ENCODE measurements around the gene LRRC9.
"Not testable (repeated sequence)": the region's sequence is repeated elsewhere in the genome, so short reads cannot be mapped to it uniquely, and the experiment has no call there.

LRRC9 gene

GRCh38 chr14:59944909-59945308 lies 25.0 kb downstream of the LRRC9 start:
- Histone ChIP-seq H3K9me3 (ENCODE audit: control insufficient read depth, insufficient read depth, low read length) (no peaks in the 10 kb centered on the region), H3K27ac (ENCODE audit: low read depth, low read length) (no peak overlapping the region), H3K79me2 (ENCODE audit: control insufficient read depth, low read length) (no peaks in the 10 kb centered on the region), H4K20me1 (ENCODE audit: control insufficient read depth, insufficient read depth, low read depth, low read length) (no peaks in the 10 kb centered on the region), H3K27me3 (ENCODE audit: control insufficient read depth, low read length) (no peaks in the 10 kb centered on the region), H3K4me2 (ENCODE audit: low read length) (no peak overlapping the region), H3K4me3 (ENCODE audit: low read length) (no peak overlapping the region), H3K9me2 (replicated peaks; ENCODE audit: control insufficient read depth, low read length) (no peaks in the 10 kb centered on the region), H3F3A (ENCODE audit: control insufficient read depth, insufficient read depth) (no peaks in the 10 kb centered on the region), H3K36me3 (ENCODE audit: control insufficient read depth, low read length) (no peaks in the 10 kb centered on the region), H3K4me1 (ENCODE audit: control insufficient read depth, low read length) (no peaks in the 10 kb centered on the region)
- no peak for TF ChIP-seq CTCF (IDR thresholded peaks at IDR 0.05; ENCODE audit: low read depth, low read length, poor library complexity, severe bottlenecking)
- TF ChIP-seq EZH2phosphoT487 (IDR thresholded peaks at IDR 0.05; ENCODE audit: borderline replicate concordance, low read length): no peak

- not testable (repeated sequence) for H3K9me2 ChIP-seq (replicated peaks; ENCODE audit: control insufficient read depth, low read length); H3K4me2 ChIP-seq (ENCODE audit: low read length); H3K27ac ChIP-seq (ENCODE audit: low read depth, low read length); H3K79me2 ChIP-seq (ENCODE audit: control insufficient read depth, low read length); H3F3A ChIP-seq (ENCODE audit: control insufficient read depth, insufficient read depth); H3K4me3 ChIP-seq (ENCODE audit: low read length); H3K27me3 ChIP-seq (ENCODE audit: control insufficient read depth, low read length); H3K4me1 ChIP-seq (ENCODE audit: control insufficient read depth, low read length); H3K9me3 ChIP-seq (ENCODE audit: control insufficient read depth, insufficient read depth, low read length); H4K20me1 ChIP-seq (ENCODE audit: control insufficient read depth, insufficient read depth, low read depth, low read length); H3K36me3 ChIP-seq (ENCODE audit: control insufficient read depth, low read length)
Observed at GRCh38 chr14:59952141-59952540, 32.2 kb downstream of the LRRC9 start.

GRCh38 chr14:59957890-59958289 lies 37.9 kb downstream of the LRRC9 start:
- H3K27me3 ChIP-seq (ENCODE audit: control insufficient read depth, low read length); H3F3A ChIP-seq (ENCODE audit: control insufficient read depth, insufficient read depth); H3K4me2 ChIP-seq (ENCODE audit: low read length); H4K20me1 ChIP-seq (ENCODE audit: control insufficient read depth, insufficient read depth, low read depth, low read length); H3K4me3 ChIP-seq (ENCODE audit: low read length); H3K9me2 ChIP-seq (replicated peaks; ENCODE audit: control insufficient read depth, low read length); H3K9me3 ChIP-seq (ENCODE audit: control insufficient read depth, insufficient read depth, low read length); H3K79me2 ChIP-seq (ENCODE audit: control insufficient read depth, low read length); H3K27ac ChIP-seq (ENCODE audit: low read depth, low read length); H3K36me3 ChIP-seq (ENCODE audit: control insufficient read depth, low read length); H3K4me1 ChIP-seq (ENCODE audit: control insufficient read depth, low read length): not testable (repeated sequence)

- TF ChIP-seq EZH2phosphoT487 (IDR thresholded peaks at IDR 0.05; ENCODE audit: borderline replicate concordance, low read length) (no peak), CTCF (IDR thresholded peaks at IDR 0.05; ENCODE audit: low read depth, low read length, poor library complexity, severe bottlenecking) (no peak)
- Histone ChIP-seq H3K36me3 (ENCODE audit: control insufficient read depth, low read length) (no peaks in the 10 kb centered on the region), H3K4me3 (ENCODE audit: low read length) (no peak overlapping the region), H4K20me1 (ENCODE audit: control insufficient read depth, insufficient read depth, low read depth, low read length) (no peaks in the 10 kb centered on the region), H3K27ac (ENCODE audit: low read depth, low read length) (no peak overlapping the region), H3K27me3 (ENCODE audit: control insufficient read depth, low read length) (no peaks in the 10 kb centered on the region), H3K4me2 (ENCODE audit: low read length) (no peak overlapping the region), H3K79me2 (ENCODE audit: control insufficient read depth, low read length) (no peaks in the 10 kb centered on the region), H3K9me3 (ENCODE audit: control insufficient read depth, insufficient read depth, low read length) (peaks cover 4% of the 10 kb centered on the region; the same call in 1 of the 2 replicates), H3K4me1 (ENCODE audit: control insufficient read depth, low read length) (peaks cover 9% of the 10 kb centered on the region), H3K9me2 (replicated peaks; ENCODE audit: control insufficient read depth, low read length) (no peaks in the 10 kb centered on the region), H3F3A (ENCODE audit: control insufficient read depth, insufficient read depth) (no peaks in the 10 kb centered on the region)
Observed at GRCh38 chr14:59959668-59960067, 39.7 kb downstream of the LRRC9 start.
